ENCODE measurements around the gene HSD11B2. TPM values are rescaled to one million over a fixed set of nuclear protein-coding genes. Genes with fewer than 3 reads are reported as not detected.

Gene HSD11B2
- total and polyA plus RNA-seq, 10 of the 15 experiments (the other 5 are each of a cell fraction or from before 2014, with no cell fraction given), result 0.09 to 0.34 (median 0.21) TPM; not detected in 2

- ChIA-PET SMC1A (ENCODE audit: uncharacterized antibody, unreplicated experiment) (no interaction called here), POLR2A (no interaction called here), RAD21 (ENCODE audit: unreplicated experiment) (no interaction called here), CTCF (no interaction called here)
- Histone ChIP-seq H3K4me1 (ENCODE audit: control insufficient read depth, insufficient read depth, low read length) (no peaks in the 10 kb centered on the region), H3K79me2 (ENCODE audit: control insufficient read depth, insufficient read depth, low read length) (no peaks in the 10 kb centered on the region), H3K27ac (ENCODE audit: control insufficient read depth, insufficient read depth) (no peak overlapping the region), H3K4me2 (ENCODE audit: control insufficient read depth, insufficient read depth) (no peak overlapping the region), H4K20me1 (ENCODE audit: control insufficient read depth, insufficient read depth) (no peaks in the 10 kb centered on the region), H3K36me3 (ENCODE audit: control insufficient read depth in 2 of 2, insufficient read depth in 2 of 2, low read length in 1 of 2) (no peaks in the 10 kb centered on the region), H3K9ac (ENCODE audit: control insufficient read depth, insufficient read depth, low read length) (no peak overlapping the region), H3K4me3 (no peak overlapping the region), H3K27me3 (replicated peaks in 1 of 2; ENCODE audit: control insufficient read depth in 2 of 2, insufficient read depth in 2 of 2, low read length in 1 of 2) (peaks cover 5 to 17% of the 10 kb centered on the region in 2 experiments), H2AFZ (ENCODE audit: control insufficient read depth, low read depth, low read length) (no peak overlapping the region), H3K9me3 (replicated peaks; ENCODE audit: control insufficient read depth, insufficient read depth, low read length) (no peaks in the 10 kb centered on the region)
- in situ Hi-C loops (cut with MboI), result no loop called here
- no TSS peak for BruUV-seq (replicated peaks)
- TF ChIP-seq MLLT1 (IDR thresholded peaks at IDR 0.05) (no peak), SMAD1 (IDR thresholded peaks at IDR 0.05; ENCODE audit: low read depth, partially characterized antibody) (no peak), NKRF (conservative IDR thresholded peaks at IDR 0.05) (no peak), MXI1 (IDR thresholded peaks at IDR 0.05; ENCODE audit: low read depth, low read length) (no peak), TCF12 (IDR thresholded peaks at IDR 0.05; ENCODE audit: low read depth, low read length) (no peak), FOXK2 (IDR thresholded peaks at IDR 0.05) (no peak), ESRRA (IDR thresholded peaks at IDR 0.05; ENCODE audit: low read length) (no peak), MYC (IDR thresholded peaks at IDR 0.05; ENCODE audit: insufficient read depth, insufficient read length, insufficient replicate concordance, low read length, severe bottlenecking) (no peak), SIX5 (IDR thresholded peaks at IDR 0.05; ENCODE audit: low read depth, low read length, severe bottlenecking) (no peak)
- 69% methylated on average over 10 of the region's 11 CpGs for WGBS (ENCODE audit: insufficient coverage, insufficient replicate concordance, low lambda C conversion rate, missing lambda C conversion rate)
- intact Hi-C loops (cut with micrococcal nuclease; ENCODE audit: unreplicated experiment), result no loop called here
- ATAC-seq (no peak), FAIRE-seq (no peak), DNase-seq (ENCODE audit: low read depth, low spot score) (no peak)
These were observed 40.0 kb upstream of the HSD11B2 start for GRCh38 chr16:67390816-67391423.
